Type B pancreatic cell (in vitro differentiated cells): Measurements from ENCODE around the gene NTN1. TPM values are rescaled to one million over a fixed set of nuclear protein-coding genes. Genes with fewer than 3 reads are reported as not detected.

Source experiments
- DNase-seq: peaks from one replicate; pipeline ENCODE4 v3.0.0; 2021; ENCODE audit warnings: mixed read lengths; ENCODE audit not compliant: unreplicated experiment; ENCODE audit errors: extremely low spot score
- H3K27ac Mint-ChIP-seq: 2 replicates; pipeline ENCODE4 v1.8.0; 2021; ENCODE audit warnings: mild to moderate bottlenecking, mixed read lengths
- H3K27me3 Mint-ChIP-seq: 2 replicates; pipeline ENCODE4 v1.8.0; 2021; ENCODE audit warnings: mixed read lengths
- H3K36me3 Mint-ChIP-seq: 2 replicates; pipeline ENCODE4 v1.8.0; 2021; ENCODE audit warnings: mixed read lengths
- H3K4me1 Mint-ChIP-seq: one replicate; pipeline ENCODE4 v1.8.0; 2021; ENCODE audit warnings: mixed read lengths; ENCODE audit not compliant: unreplicated experiment
- H3K4me3 Mint-ChIP-seq: 2 replicates; pipeline ENCODE4 v1.8.0; 2021; ENCODE audit warnings: mild to moderate bottlenecking, mixed read lengths
- H3K9me3 Mint-ChIP-seq: 2 replicates; pipeline ENCODE4 v1.8.0; 2021; ENCODE audit warnings: mixed read lengths
- CTCF ChIP-seq: fragments of 200-600 bp; sonication (generic); conservative IDR thresholded peaks from 2 replicates; pipeline ENCODE4 v1.5.0; 2021; ENCODE audit warnings: antibody characterized with exemption, mild to moderate bottlenecking
- total RNA-seq: library from RNA; stranded (reverse); gene quantifications from 2 replicates; pipeline ENCODE4 v1.2.1, GENCODE V29; 2021; ENCODE audit warnings: low replicate concordance

The NTN1 gene
- total RNA-seq, 1 donor from 2014 or later = 10.7 TPM

GRCh38 chr17:9004132-9004960 lies 17.0 kb upstream of the NTN1 start:
- no peak for DNase-seq
- H3K27ac Mint-ChIP-seq = peak overlapping the region; percentile 50
- H3K36me3 Mint-ChIP-seq = no peaks in the 10 kb centered on the region
- peaks cover 78% of the 10 kb centered on the region for H3K27me3 Mint-ChIP-seq
- TF ChIP-seq CTCF = peak; percentile 32
- peak overlapping the region; percentile 80 for H3K4me3 Mint-ChIP-seq
- H3K4me1 Mint-ChIP-seq = peaks cover 8% of the 10 kb centered on the region
- H3K9me3 Mint-ChIP-seq = peaks cover 5% of the 10 kb centered on the region

GRCh38 chr17:9004961-9005285 lies 16.4 kb upstream of the NTN1 start:
- Mint-ChIP-seq H3K4me1 (peaks cover 8% of the 10 kb centered on the region), H3K36me3 (no peaks in the 10 kb centered on the region), H3K9me3 (peaks cover 5% of the 10 kb centered on the region), H3K27me3 (peaks cover 83% of the 10 kb centered on the region), H3K27ac (peak overlapping the region; percentile 50), H3K4me3 (peak overlapping the region; percentile 66)
- DNase-seq = no peak
- TF ChIP-seq CTCF = no peak

GRCh38 chr17:9006175-9006767 lies 15.0 kb upstream of the NTN1 start:
- no peak overlapping the region for H3K27ac Mint-ChIP-seq
- H3K27me3 Mint-ChIP-seq = peaks cover 88% of the 10 kb centered on the region
- H3K4me1 Mint-ChIP-seq = peaks cover 8% of the 10 kb centered on the region
- TF ChIP-seq CTCF = no peak
- no peaks in the 10 kb centered on the region for H3K36me3 Mint-ChIP-seq
- DNase-seq = no peak
- peaks cover 7% of the 10 kb centered on the region for H3K9me3 Mint-ChIP-seq
- H3K4me3 Mint-ChIP-seq = no peak overlapping the region

GRCh38 chr17:9007052-9007714 lies 14.1 kb upstream of the NTN1 start:
- no peak overlapping the region for H3K4me3 Mint-ChIP-seq
- peaks cover 8% of the 10 kb centered on the region for H3K4me1 Mint-ChIP-seq
- no peak for DNase-seq
- peaks cover 5% of the 10 kb centered on the region for H3K9me3 Mint-ChIP-seq
- no peaks in the 10 kb centered on the region for H3K36me3 Mint-ChIP-seq
- no peak for TF ChIP-seq CTCF
- no peak overlapping the region for H3K27ac Mint-ChIP-seq
- peaks cover 82% of the 10 kb centered on the region for H3K27me3 Mint-ChIP-seq

- no peak for DNase-seq
- Mint-ChIP-seq H3K4me1 (peaks cover 3% of the 10 kb centered on the region), H3K9me3 (peaks cover 9% of the 10 kb centered on the region), H3K36me3 (no peaks in the 10 kb centered on the region), H3K27ac (no peak overlapping the region), H3K27me3 (peaks cover 82% of the 10 kb centered on the region), H3K4me3 (no peak overlapping the region)
- TF ChIP-seq CTCF = no peak
Observed at GRCh38 chr17:9009096-9009495, 12.2 kb upstream of the NTN1 start.
